ENCODE data around the gene PPP1R14C. TPM values are rescaled to one million over a fixed set of nuclear protein-coding genes. Genes with fewer than 3 reads are reported as not detected.

Gene PPP1R14C
- total RNA-seq, 1 experiment from 2014 or later = 2.5 TPM

- DNase-seq = no peak
- intact Hi-C loops (cut with micrococcal nuclease; ENCODE audit: unreplicated experiment) = no loop called here
- no TSS peak for BruUV-seq (replicated peaks)
- no peaks in the 10 kb centered on the region for H3K27me3 ChIP-seq (replicated peaks; ENCODE audit: control insufficient read depth, insufficient read depth, low read length)
- H3K9me3 ChIP-seq = no peaks in the 10 kb centered on the region
- Mint-ChIP-seq H3K36me3 (ENCODE audit: insufficient read depth, unreplicated experiment) (no peaks in the 10 kb centered on the region), H3K27me3 (ENCODE audit: insufficient read depth, unreplicated experiment) (peaks cover 6% of the 10 kb centered on the region), H3K9me3 (ENCODE audit: unreplicated experiment) (peaks cover 13% of the 10 kb centered on the region), H3K4me3 (ENCODE audit: unreplicated experiment) (no peak overlapping the region), H3K4me1 (ENCODE audit: low read depth, unreplicated experiment) (no peaks in the 10 kb centered on the region), H3K27ac (ENCODE audit: unreplicated experiment) (no peak overlapping the region)
- no peak overlapping the region for H3K4me3 ChIP-seq (ENCODE audit: low read depth, low read length)
- ChIA-PET POLR2A (no interaction called here), CTCF (no interaction called here)
- H3K4me1 ChIP-seq = no peaks in the 10 kb centered on the region
- TF ChIP-seq CTCF (IDR thresholded peaks at IDR 0.05; ENCODE audit: insufficient read depth in 1 of 2, low read depth in 1 of 2, low read length in 1 of 2, severe bottlenecking in 1 of 2, unreplicated experiment in 1 of 2) = no peak
- no peaks in the 10 kb centered on the region for H3K36me3 ChIP-seq (ENCODE audit: control insufficient read depth, insufficient read depth, low read length)
These were observed 145.6 kb downstream of the PPP1R14C start for GRCh38 chr6:150288456-150288855.

GRCh38 chr6:150289454-150290071 is 146.7 kb downstream of the PPP1R14C start:
- no peaks in the 10 kb centered on the region for H3K9me3 ChIP-seq
- ChIA-PET POLR2A (no interaction called here), CTCF (no interaction called here)
- no peak for TF ChIP-seq CTCF (IDR thresholded peaks at IDR 0.05; ENCODE audit: insufficient read depth in 1 of 2, low read depth in 1 of 2, low read length in 1 of 2, severe bottlenecking in 1 of 2, unreplicated experiment in 1 of 2)
- Mint-ChIP-seq H3K9me3 (ENCODE audit: unreplicated experiment) (peaks cover 13% of the 10 kb centered on the region), H3K4me1 (ENCODE audit: low read depth, unreplicated experiment) (no peaks in the 10 kb centered on the region), H3K4me3 (ENCODE audit: unreplicated experiment) (no peak overlapping the region), H3K27ac (ENCODE audit: unreplicated experiment) (no peak overlapping the region), H3K27me3 (ENCODE audit: insufficient read depth, unreplicated experiment) (peaks cover 6% of the 10 kb centered on the region), H3K36me3 (ENCODE audit: insufficient read depth, unreplicated experiment) (no peaks in the 10 kb centered on the region)
- no peaks in the 10 kb centered on the region for H3K27me3 ChIP-seq (replicated peaks; ENCODE audit: control insufficient read depth, insufficient read depth, low read length)
- no peak for DNase-seq
- H3K36me3 ChIP-seq (ENCODE audit: control insufficient read depth, insufficient read depth, low read length) = no peaks in the 10 kb centered on the region
- no peaks in the 10 kb centered on the region for H3K4me1 ChIP-seq
- H3K4me3 ChIP-seq (ENCODE audit: low read depth, low read length) = no peak overlapping the region
- no TSS peak for BruUV-seq (replicated peaks)
- intact Hi-C loops (cut with micrococcal nuclease; ENCODE audit: unreplicated experiment) = no loop called here

GRCh38 chr6:150290429-150290828 is 147.6 kb downstream of the PPP1R14C start:
- no peak overlapping the region for H3K27ac Mint-ChIP-seq (ENCODE audit: unreplicated experiment)
- no TSS peak for BruUV-seq (replicated peaks)
- H3K36me3 Mint-ChIP-seq (ENCODE audit: insufficient read depth, unreplicated experiment) = no peaks in the 10 kb centered on the region

More at GRCh38 chr6:150290429-150290828, 147.6 kb downstream of the PPP1R14C start:
- H3K4me3 ChIP-seq (ENCODE audit: low read depth, low read length) = no peak overlapping the region
- H3K36me3 ChIP-seq (ENCODE audit: control insufficient read depth, insufficient read depth, low read length) = no peaks in the 10 kb centered on the region
- DNase-seq = no peak
- ChIA-PET CTCF (no interaction called here), POLR2A (no interaction called here)
- H3K27me3 Mint-ChIP-seq (ENCODE audit: insufficient read depth, unreplicated experiment) = peaks cover 3% of the 10 kb centered on the region
- intact Hi-C loops (cut with micrococcal nuclease; ENCODE audit: unreplicated experiment) = no loop called here
- no peaks in the 10 kb centered on the region for H3K4me1 ChIP-seq
- H3K4me1 Mint-ChIP-seq (ENCODE audit: low read depth, unreplicated experiment) = no peaks in the 10 kb centered on the region
- no peaks in the 10 kb centered on the region for H3K27me3 ChIP-seq (replicated peaks; ENCODE audit: control insufficient read depth, insufficient read depth, low read length)
- H3K4me3 Mint-ChIP-seq (ENCODE audit: unreplicated experiment) = no peak overlapping the region
- H3K9me3 Mint-ChIP-seq (ENCODE audit: unreplicated experiment) = peaks cover 13% of the 10 kb centered on the region
- no peak for TF ChIP-seq CTCF (IDR thresholded peaks at IDR 0.05; ENCODE audit: insufficient read depth in 1 of 2, low read depth in 1 of 2, low read length in 1 of 2, severe bottlenecking in 1 of 2, unreplicated experiment in 1 of 2)
- no peaks in the 10 kb centered on the region for H3K9me3 ChIP-seq

Measured in Caco-2 (cell line).